ENCODE results near the gene MTFR2.

The MTFR2 gene

GRCh38 chr6:136189104-136189503 is 61.0 kb downstream of the MTFR2 start:
- no peak for DNase-seq (ENCODE audit: low read depth in 2 of 3, low spot score in 2 of 3)

DNA sequence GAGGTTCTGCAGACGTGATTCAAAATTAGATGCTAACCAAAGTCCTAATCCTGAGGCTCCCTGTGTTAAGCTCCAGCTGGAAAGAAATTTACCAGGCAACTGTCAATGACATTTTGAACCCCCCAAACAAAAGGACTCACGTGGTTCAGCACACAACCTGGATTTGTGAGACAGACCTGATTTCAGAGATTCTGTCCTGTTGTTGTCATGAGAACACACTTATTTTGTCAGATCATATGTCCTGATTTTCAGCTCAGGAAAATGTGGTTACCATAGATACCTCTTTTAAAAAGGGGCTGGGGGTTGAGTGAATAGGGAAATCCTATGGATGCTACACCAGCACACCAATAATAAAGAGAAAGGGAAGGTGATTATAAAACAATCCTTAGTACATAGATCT is 61.6 kb downstream of the MTFR2 start:
- no peak for DNase-seq (ENCODE audit: low read depth in 2 of 3, low spot score in 2 of 3)

DNA sequence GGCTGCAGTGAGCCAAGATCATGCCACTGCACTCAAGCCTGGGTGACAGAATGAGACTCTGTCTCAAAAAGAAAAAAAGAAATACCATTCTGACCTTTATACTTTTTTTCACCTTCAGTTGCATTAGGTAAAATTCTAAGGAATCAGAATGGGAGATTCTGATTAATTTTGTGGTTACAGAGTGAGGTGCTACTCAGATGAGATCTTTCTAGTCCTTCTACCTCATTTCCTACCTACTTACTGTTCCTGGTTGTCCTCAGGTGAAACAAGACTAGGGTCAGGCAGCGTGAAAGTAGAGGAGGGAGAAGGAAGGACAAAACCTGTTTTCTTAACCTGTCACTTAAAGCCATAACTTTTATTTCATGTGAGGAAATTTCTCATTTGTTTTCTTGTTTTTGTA is 63.7 kb downstream of the MTFR2 start:
- no peak for DNase-seq (ENCODE audit: low read depth in 2 of 3, low spot score in 2 of 3)

DNA sequence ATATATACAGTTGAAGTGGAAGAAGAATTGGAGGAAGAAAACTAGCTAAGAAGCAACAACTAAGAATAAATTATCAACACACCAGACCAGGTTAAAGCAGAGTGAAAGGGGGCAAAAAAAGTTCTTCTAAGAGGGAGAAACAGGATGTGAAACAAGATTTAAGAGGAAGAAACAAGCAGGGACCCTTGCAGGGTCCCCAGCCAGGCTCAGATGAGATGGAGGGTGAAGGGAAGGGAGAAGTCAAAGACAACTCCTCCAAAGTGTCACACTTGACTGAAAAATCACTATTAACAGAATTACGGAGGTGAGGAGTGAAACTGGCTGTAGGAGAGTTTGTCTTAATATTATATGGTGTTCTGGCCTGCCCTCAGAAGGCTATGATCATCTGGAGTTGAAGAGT is 65.4 kb downstream of the MTFR2 start:
- no peak for DNase-seq (ENCODE audit: low read depth in 2 of 3, low spot score in 2 of 3)

DNA sequence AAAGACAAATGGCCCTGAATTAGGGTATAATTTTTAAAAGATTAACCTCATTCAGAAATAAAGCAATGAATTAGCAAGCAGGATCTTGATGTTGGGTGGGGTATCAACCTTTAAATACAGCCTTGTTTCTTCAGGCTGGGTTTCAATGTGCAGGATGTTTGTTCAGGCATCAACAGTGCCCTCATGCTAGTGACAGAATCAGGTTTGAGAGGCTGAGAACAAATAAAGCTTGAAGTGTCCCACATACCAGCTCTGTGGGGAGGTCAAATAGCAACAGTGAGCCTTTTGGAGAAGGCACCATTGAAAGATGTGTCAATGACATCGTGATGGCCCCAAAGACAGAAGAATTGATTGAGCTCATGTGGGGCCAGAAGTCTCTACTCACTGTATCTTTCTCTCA is 68.2 kb downstream of the MTFR2 start:
- DNase-seq (ENCODE audit: low read depth in 2 of 3, low spot score in 2 of 3) = no peak

DNA sequence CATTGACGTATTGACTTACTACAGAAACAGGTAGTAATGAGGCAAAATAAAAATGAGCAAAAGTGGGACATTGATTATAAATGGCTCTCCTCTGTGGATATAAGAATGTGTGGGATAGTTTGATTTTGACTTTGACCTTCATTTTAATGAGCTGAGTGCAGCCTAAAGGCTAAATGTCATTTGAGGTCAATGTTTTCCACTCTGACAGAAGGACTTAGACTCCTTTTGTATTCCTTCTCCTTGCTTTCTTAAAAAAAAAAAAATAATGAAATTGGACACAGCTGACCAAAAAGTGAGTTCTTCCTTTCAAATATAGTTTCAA is 68.6 kb downstream of the MTFR2 start:
- no peak for DNase-seq (ENCODE audit: low read depth in 2 of 3, low spot score in 2 of 3)
